DND-41 (cell line): ENCODE results near the gene GRIN2A.

Source experiments
- ATAC-seq: fragments of 200-7000 bp; cut with Tn5 transposase; 3 replicates; pipeline ENCODE4 v1.9.1; 2021; ENCODE audit warnings: low read depth; ENCODE audit not compliant: insufficient read depth
- DNase-seq: peaks from one replicate; pipeline ENCODE4 v3.0.0-alpha.2; 2020
- H2AFZ ChIP-seq: 2 replicates; pipeline ENCODE4 v1.6.0; 2012; ENCODE audit warnings: low read depth, low read length
- H3K27ac ChIP-seq: 2 replicates; pipeline ENCODE4 v1.5.1; 2012; ENCODE audit warnings: low read length, inconsistent platforms
- H3K27me3 ChIP-seq: fragments of 200-600 bp; sonication (generic); 2 replicates; pipeline ENCODE4 v1.6.0; 2012; ENCODE audit warnings: low read length, mild to moderate bottlenecking, inconsistent platforms; ENCODE audit not compliant: insufficient read depth, poor library complexity
- H3K36me3 ChIP-seq: 2 replicates; pipeline ENCODE4 v1.5.1; 2012; ENCODE audit warnings: low read length, inconsistent platforms; ENCODE audit not compliant: insufficient read depth
- H3K4me1 ChIP-seq: 2 replicates; pipeline ENCODE4 v1.5.1; 2012; ENCODE audit warnings: mild to moderate bottlenecking, low read length; ENCODE audit not compliant: insufficient read depth
- H3K4me2 ChIP-seq: 2 replicates; pipeline ENCODE4 v1.6.0; 2012; ENCODE audit warnings: mild to moderate bottlenecking, moderate library complexity, low read length, inconsistent platforms; ENCODE audit not compliant: insufficient read depth
- H3K4me3 ChIP-seq, 2 experiments: fragments of 200-600 bp in 1 of 2; shearing (Covaris generic) in 1 of 2; 2 replicates each; pipeline ENCODE4 v1.5.1; 2012 to 2016; ENCODE audit warnings: inconsistent platforms in 2 of 2, low read length in 2 of 2, mild to moderate bottlenecking in 2 of 2, low read depth in 1 of 2, moderate library complexity in 1 of 2
- H3K79me2 ChIP-seq: 2 replicates; pipeline ENCODE4 v1.6.0; 2012; ENCODE audit warnings: low read length, inconsistent platforms; ENCODE audit not compliant: insufficient read depth
- H3K9ac ChIP-seq: 2 replicates; pipeline ENCODE4 v1.6.0; 2012; ENCODE audit warnings: low read depth, mild to moderate bottlenecking, inconsistent platforms, low read length, moderate library complexity
- H3K9me3 ChIP-seq: 2 replicates; pipeline ENCODE4 v1.5.1; 2012; ENCODE audit warnings: low read length, moderate library complexity, mild to moderate bottlenecking, inconsistent platforms; ENCODE audit not compliant: insufficient read depth, severe bottlenecking
- H4K20me1 ChIP-seq: 2 replicates; pipeline ENCODE4 v1.6.0; 2012; ENCODE audit warnings: low read length; ENCODE audit not compliant: insufficient read depth
- EZH2 ChIP-seq: IDR thresholded peaks from 3 replicates; pipeline ENCODE4 v1.6.1; 2012; ENCODE audit warnings: borderline replicate concordance, low read depth, mild to moderate bottlenecking, moderate library complexity, low read length, inconsistent platforms; ENCODE audit not compliant: severe bottlenecking
- TF ChIP-seq, protein P1 (sequence below): IDR thresholded peaks from 2 replicates; pipeline ENCODE4 v1.5.1; 2012; ENCODE audit warnings: borderline replicate concordance, low read length, moderate library complexity, mild to moderate bottlenecking; ENCODE audit not compliant: poor library complexity, severe bottlenecking; ENCODE audit errors: extremely low read depth

The GRIN2A gene

DNA sequence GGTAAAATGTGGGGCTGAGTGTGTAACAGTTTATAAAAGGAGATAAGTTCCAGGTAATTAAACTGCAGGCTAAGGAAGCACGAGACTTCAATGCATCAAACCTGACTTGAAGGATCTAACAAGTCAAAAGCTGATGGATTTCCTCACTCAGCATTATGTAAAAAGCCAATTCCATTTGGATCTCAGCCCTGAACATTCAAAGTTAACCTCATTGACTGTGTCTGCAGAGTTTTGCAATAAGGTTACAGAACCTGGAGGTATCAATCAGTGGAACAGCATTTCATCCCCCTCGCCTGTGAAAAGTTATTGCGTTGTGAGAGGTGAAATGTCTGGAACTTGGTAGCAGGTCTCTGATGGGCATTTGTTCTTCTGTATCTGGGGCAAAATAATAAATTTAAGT lies 317.8 kb downstream of the GRIN2A start:
- ATAC-seq: no peak

DNA sequence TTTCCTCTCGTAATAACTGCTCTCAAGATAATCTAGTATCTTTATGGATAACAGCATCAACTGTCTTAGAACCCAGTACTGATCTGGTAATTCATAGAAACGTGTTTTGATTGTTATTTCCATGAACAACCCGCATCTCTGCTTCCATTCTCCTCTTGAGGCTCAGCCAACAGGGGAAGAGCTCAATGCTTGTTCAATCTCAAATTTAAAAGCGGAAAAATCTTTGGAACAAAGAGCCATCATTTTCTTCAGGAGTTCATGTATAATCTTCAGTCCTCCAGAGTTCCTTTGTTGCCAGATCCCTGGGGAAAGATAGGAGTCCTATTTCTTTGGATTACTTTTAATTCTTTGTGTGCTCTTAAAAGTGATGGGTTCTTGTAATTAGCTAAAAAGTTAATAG lies 319.9 kb downstream of the GRIN2A start:
- no peak for ATAC-seq
- H4K20me1 ChIP-seq: no peaks in the 10 kb centered on the region
- H3K9ac ChIP-seq: no peak overlapping the region
- H3K9me3 ChIP-seq: no peaks in the 10 kb centered on the region
- no peak overlapping the region for H3K27ac ChIP-seq
- H3K79me2 ChIP-seq: no peaks in the 10 kb centered on the region
- no peak overlapping the region for H3K4me3 ChIP-seq
- no peak overlapping the region for H2AFZ ChIP-seq
- H3K36me3 ChIP-seq: no peaks in the 10 kb centered on the region
- H3K27me3 ChIP-seq: peaks cover 11% of the 10 kb centered on the region
- DNase-seq: no peak
- H3K4me1 ChIP-seq: no peaks in the 10 kb centered on the region
- H3K4me2 ChIP-seq: no peak overlapping the region
- TF ChIP-seq, protein P1, sequence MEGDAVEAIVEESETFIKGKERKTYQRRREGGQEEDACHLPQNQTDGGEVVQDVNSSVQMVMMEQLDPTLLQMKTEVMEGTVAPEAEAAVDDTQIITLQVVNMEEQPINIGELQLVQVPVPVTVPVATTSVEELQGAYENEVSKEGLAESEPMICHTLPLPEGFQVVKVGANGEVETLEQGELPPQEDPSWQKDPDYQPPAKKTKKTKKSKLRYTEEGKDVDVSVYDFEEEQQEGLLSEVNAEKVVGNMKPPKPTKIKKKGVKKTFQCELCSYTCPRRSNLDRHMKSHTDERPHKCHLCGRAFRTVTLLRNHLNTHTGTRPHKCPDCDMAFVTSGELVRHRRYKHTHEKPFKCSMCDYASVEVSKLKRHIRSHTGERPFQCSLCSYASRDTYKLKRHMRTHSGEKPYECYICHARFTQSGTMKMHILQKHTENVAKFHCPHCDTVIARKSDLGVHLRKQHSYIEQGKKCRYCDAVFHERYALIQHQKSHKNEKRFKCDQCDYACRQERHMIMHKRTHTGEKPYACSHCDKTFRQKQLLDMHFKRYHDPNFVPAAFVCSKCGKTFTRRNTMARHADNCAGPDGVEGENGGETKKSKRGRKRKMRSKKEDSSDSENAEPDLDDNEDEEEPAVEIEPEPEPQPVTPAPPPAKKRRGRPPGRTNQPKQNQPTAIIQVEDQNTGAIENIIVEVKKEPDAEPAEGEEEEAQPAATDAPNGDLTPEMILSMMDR: no peak
- TF ChIP-seq EZH2: no peak

More for the DNA sequence above, 317.8 kb downstream of the GRIN2A start:
- Histone ChIP-seq H3K79me2 (no peaks in the 10 kb centered on the region), H3K9ac (no peak overlapping the region), H3K27ac (no peak overlapping the region), H3K4me2 (no peak overlapping the region), H3K4me1 (no peaks in the 10 kb centered on the region), H3K36me3 (no peaks in the 10 kb centered on the region), H3K4me3 (no peak overlapping the region), H3K27me3 (peaks cover 15% of the 10 kb centered on the region), H2AFZ (no peak overlapping the region), H4K20me1 (no peaks in the 10 kb centered on the region), H3K9me3 (no peaks in the 10 kb centered on the region)
- no peak for DNase-seq
- TF ChIP-seq, protein P1: no peak
- no peak for TF ChIP-seq EZH2

DNA sequence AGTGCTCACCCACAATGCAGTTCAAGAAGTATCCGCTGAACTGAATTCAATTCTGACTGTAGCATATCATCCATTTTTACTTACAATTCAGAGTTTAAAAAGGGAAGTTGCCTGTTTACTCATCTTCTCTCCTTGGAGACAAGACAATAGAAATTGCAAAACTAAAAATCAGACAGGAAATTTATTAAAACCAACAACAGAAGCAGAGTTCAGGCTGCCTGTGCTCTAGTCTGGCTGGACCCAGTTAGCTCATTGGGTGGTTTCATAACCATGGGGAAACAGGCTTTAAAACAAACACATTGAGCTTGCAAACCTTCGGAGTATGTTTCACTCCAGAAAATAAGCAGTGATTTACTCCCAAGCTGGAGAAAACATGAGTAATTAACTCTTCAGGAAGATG lies 321.4 kb downstream of the GRIN2A start:
- H3K36me3 ChIP-seq: no peaks in the 10 kb centered on the region
- H3K27ac ChIP-seq: no peak overlapping the region
- H3K4me2 ChIP-seq: no peak overlapping the region
- H4K20me1 ChIP-seq: no peaks in the 10 kb centered on the region
- ATAC-seq (no peak), DNase-seq (no peak)
- H3K4me3 ChIP-seq: no peak overlapping the region
- peaks cover 11% of the 10 kb centered on the region for H3K27me3 ChIP-seq
- no peak for TF ChIP-seq EZH2
- TF ChIP-seq, protein P1: no peak
- H3K9ac ChIP-seq: no peak overlapping the region
- no peaks in the 10 kb centered on the region for H3K9me3 ChIP-seq
- H3K79me2 ChIP-seq: no peaks in the 10 kb centered on the region
- H3K4me1 ChIP-seq: no peaks in the 10 kb centered on the region
- no peak overlapping the region for H2AFZ ChIP-seq

DNA sequence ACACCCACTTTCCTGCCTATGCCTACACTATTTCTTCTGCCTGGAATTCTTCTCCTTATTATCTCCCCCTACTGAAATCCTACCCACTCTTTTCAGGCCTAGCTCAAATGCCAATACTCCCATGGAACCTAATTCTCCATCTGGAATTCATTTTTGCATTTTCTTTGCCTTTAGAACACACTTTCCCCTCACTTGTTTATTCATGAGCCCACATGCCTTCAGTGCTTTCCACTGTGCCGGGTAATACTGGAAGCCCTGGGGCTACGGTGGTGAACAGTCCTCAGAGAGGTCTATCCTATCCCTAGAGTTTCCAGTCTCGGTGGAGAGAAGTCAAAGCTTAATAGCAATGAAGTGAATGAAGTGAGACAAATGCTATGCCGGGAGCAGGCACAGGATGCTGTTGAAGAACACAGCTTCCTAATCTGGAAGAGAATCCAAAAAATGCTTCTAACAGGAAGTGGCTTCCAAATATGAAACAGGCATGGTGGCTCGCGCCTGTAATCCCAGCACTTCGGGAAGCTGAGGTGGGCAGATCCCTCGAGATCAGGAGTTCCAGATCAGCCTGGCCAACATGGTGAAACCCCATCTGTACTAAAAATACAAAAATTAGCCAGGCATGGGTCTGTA lies 322.4 kb downstream of the GRIN2A start:
- TF ChIP-seq, protein P1: no peak
- Histone ChIP-seq H4K20me1 (no peaks in the 10 kb centered on the region), H2AFZ (no peak overlapping the region), H3K36me3 (no peaks in the 10 kb centered on the region), H3K4me3 (no peak overlapping the region), H3K9ac (no peak overlapping the region), H3K4me1 (no peaks in the 10 kb centered on the region), H3K79me2 (no peaks in the 10 kb centered on the region), H3K27ac (no peak overlapping the region), H3K9me3 (no peaks in the 10 kb centered on the region), H3K4me2 (no peak overlapping the region), H3K27me3 (peaks cover 11% of the 10 kb centered on the region)
- DNase-seq (no peak), ATAC-seq (no peak)
